HG03354 (cell line): ENCODE measurements around the gene ERCC1.

Experiments
- ATAC-seq: cut with Tn5 transposase; IDR thresholded peaks from one replicate; pipeline ENCODE4 v1.9.1; 2021; ENCODE audit warnings: mild to moderate bottlenecking; ENCODE audit not compliant: unreplicated experiment, poor library complexity, severe bottlenecking

The ERCC1 gene

GRCh38 chr19:45376045-45376724 lies 47.5 kb downstream of the ERCC1 start:
- ATAC-seq: no peak

- peak; percentile 94 for ATAC-seq
Observed at GRCh38 chr19:45370410-45371204, 53.1 kb downstream of the ERCC1 start, which contains the start of gene ERCC2. ERCC2 (minus strand) TSS chr19:45370573; CDS start chr19:45370540, 33 bp downstream.

- no peak for ATAC-seq
Observed at GRCh38 chr19:45368737-45369340, 54.9 kb downstream of the ERCC1 start.

DNA sequence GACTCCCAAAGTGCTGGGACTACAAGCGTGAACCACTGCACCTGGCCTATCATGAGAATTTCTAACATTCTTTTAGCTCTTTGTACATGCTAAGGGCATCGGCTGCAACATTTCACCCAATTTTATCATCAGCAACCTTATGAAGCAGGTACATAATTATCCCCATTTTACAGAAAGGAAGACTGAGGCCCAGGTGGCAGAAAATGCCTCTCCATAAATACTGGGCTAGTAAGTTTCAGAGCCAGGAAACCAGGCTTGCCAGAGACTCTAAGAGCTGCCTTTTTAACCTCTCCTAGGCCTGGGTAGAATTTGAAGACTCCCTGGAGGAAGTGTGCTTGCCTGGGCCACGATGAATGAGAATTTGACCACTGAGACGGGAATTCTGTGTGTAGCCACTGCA lies 55.6 kb downstream of the ERCC1 start:
- no peak for ATAC-seq

DNA sequence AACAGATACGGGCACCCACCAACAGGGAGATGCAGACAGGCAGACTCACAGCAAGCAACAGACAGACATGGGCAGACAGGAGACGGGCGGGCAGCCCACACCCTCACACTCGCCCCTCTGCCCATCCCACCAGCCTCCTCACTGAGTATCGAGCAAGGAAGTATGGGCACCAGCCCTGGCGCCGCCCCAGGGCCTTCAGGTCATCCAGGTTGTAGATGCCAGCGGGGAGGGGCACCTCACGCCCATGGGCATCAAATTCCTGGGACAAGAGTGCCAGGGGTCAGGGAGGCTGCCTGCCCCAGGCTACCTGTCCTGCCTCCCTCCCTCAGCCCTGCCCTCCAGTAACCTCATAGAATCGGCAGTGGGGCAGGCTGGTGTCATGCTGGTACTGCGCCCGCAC lies 59.0 kb downstream of the ERCC1 start:
- no peak for ATAC-seq

GRCh38 chr19:45363861-45364459 lies 59.8 kb downstream of the ERCC1 start:
- no peak for ATAC-seq

GRCh38 chr19:45362291-45362690 lies 61.4 kb downstream of the ERCC1 start:
- no peak for ATAC-seq

DNA sequence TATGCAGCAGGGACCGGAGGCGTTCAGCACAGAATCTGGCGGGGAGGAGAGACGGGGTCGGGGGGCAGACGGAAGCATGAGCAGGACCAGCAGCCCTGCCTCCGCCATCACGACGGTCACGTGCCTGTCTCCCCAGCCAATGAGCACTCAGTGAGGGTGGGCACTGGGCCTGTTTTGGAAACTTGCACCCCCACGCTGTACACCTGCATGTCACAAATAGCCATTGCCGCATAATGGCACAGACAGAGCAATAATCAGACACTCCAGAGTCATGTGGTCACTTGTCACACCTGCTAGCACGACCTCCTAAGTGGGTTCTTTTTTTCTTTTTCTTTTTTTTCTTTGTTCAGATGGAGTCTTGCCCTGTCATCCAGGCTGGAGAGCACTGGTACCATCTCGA lies 62.1 kb downstream of the ERCC1 start:
- no peak for ATAC-seq

- no peak for ATAC-seq
Observed at GRCh38 chr19:45358213-45358792, 65.4 kb downstream of the ERCC1 start.

DNA sequence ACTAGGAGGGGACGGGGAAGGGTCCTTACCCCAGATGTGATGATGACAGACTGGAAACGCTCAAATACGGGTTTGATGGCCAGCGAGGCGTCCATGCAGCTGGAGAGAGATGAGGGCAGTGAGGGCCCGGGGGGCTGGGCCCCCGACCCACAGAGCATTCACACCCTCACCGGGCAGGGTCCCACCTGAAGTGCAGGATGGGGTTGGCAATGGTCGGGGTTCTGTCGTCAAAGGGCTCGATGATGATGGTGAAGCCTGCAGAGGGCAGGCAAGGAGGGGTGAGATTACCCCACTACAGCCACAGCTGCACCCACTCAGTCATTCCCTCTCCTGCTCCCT lies 66.3 kb downstream of the ERCC1 start:
- ATAC-seq: no peak
